GM10266 (cell line): ENCODE data around the gene TMEM271.

ENCODE experiments used
- DNase-seq: peaks from one replicate; pipeline ENCODE4 v3.0.0; 2012; ENCODE audit errors: extremely low spot score
- CTCF ChIP-seq: IDR thresholded peaks from 2 replicates; pipeline ENCODE4 v1.5.1; 2012; ENCODE audit warnings: mild to moderate bottlenecking, low read depth; ENCODE audit not compliant: control insufficient read depth, insufficient read depth; ENCODE audit errors: missing control alignments

The TMEM271 gene

DNA sequence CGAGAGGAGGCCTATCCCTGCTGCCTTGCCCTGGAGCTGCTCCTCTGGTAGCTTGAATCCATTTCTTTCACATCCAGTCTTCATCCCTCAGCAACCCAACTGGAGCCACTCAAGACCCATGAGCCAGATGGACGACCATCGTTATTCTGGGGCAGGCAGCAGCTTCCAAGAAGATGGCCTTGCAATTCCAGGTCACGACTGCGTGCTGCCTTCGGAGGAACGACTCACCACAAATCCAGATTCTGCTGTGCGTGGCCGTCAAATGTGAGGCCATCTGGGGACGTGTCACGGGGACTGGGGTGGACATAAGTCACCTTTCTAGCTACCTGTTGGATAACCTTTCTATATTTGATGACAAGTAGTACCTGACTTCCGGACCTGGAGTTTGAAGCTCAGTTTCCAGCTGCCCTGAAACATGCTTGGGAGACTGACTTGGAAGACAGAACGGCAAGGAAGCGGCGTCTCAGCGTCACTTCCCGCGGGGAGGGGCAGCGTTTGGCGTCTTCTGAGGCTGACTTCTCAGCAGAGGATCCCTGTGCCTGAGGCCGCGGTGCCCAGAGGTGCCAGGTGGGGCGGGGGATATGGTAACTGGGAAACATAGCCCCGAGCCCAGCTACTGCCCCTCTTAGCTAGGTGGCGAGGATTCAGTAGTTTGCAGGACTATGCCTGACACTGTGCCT is 11.7 kb upstream of the TMEM271 start:
- TF ChIP-seq CTCF, result no peak
- no peak for DNase-seq

- no peak for TF ChIP-seq CTCF
These were observed 7.7 kb upstream of the TMEM271 start for GRCh38 chr4:583820-584219.

DNA sequence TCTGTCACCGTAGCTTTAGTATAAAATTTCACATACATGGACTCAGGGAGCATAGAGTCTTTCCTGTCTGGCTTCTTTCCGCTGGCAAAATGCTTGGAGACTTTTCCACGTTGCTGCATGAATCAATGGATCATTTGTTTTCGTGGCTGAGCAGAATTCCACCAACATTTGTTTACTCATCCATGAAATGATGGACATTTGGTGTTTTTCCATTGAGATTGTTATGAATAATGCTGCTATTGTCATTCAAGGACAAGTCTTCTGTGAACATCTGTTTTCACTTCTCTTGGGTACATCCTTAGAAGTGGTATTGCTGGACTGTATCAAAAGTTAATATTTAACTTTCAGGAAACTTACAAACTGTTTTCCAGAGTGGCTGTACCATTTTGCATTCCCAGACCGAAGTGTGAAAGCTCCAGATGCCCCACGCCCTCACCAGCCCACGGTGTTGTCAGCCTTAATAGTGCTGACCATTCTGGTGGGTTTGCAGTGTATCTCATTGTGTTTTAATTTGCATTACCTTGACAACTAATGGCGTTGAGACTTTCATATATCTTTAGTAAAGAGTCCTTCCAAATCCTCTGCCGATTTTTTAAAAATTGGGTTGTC is 5.8 kb upstream of the TMEM271 start:
- no peak for TF ChIP-seq CTCF
- DNase-seq, result no peak

More at GRCh38 chr4:583820-584219, 7.7 kb upstream of the TMEM271 start:
- no peak for DNase-seq

DNA sequence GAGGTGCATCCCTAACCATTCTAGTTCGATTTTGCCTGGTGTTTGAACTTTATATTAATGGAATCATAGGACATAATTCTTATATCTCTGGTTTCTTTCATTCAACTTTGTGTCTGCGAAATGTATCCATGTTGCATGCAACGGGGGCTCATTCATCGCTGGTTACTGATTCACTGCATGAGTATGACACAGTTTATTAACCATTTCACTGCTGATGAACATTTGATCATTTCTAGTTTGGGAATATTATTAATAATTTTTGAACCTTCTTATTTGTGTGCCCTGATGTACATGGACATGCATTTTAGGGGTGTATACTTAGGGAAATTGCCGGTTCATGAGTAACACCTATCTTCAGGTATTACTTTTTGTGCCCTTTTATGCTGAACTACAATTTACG is 5.1 kb upstream of the TMEM271 start:
- no peak for DNase-seq
- no peak for TF ChIP-seq CTCF

DNA sequence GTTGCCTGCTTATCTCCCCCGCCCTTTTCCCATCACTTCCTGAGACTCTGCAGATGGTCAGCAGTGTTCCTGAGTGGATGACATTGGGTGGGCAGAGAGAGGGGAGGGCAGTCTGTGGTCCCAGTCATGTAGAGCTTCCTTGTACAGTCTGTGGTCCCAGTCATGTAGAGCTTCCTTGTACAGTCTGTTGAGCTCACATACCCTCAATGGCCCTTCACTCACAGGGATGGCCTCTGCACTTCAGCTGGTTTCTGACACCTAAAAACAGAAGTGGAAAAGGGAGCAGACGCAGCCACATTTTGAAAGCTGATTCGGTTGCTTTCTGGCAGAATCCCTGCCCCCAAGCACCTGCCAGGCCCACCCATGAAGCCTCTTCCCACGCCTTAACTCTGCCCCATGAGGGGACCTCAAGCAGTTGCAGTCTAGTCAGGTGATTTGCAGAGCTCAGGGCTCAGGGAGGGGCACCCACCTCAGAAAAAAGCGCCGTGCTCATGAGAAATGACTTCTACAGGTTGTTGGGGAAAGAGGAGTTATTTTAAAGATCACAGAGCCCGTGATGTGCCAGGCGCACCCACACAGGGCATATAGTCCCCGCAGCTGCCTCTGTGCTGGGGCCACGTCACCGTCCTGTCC is 3.6 kb upstream of the TMEM271 start:
- DNase-seq, result no peak
- TF ChIP-seq CTCF, result no peak

- no peak for TF ChIP-seq CTCF
- no peak for DNase-seq
These were observed 2.7 kb upstream of the TMEM271 start for GRCh38 chr4:578451-579443.
